G401 (cell line): Measurements from ENCODE around the gene PDP2. TPM values are rescaled to one million over a fixed set of nuclear protein-coding genes. Genes with fewer than 3 reads are reported as not detected.
"Not testable (repeated sequence)": the region's sequence is repeated elsewhere in the genome, so short reads cannot be mapped to it uniquely, and the experiment has no call there.

Experiments used
- DNase-seq: peaks from one replicate; pipeline ENCODE4 v3.0.0-alpha.2; 2015; ENCODE audit warnings: low spot score
- in situ Hi-C: cut with HindIII; loops from 2 replicates; pipeline ENCODE4 v1.10.0; 2016; ENCODE audit warnings: low sequenced_read_pairs, mixed read lengths
- total RNA-seq: library from RNA; depleted of rRNA; stranded (reverse); fragments of >200 nt; shearing (Covaris generic); gene quantifications from 2 replicates; pipeline ENCODE4 v1.2.3, GENCODE V29; 2014

The PDP2 gene
- total RNA-seq, 1 experiment from 2014 or later: 13.8 TPM

DNA sequence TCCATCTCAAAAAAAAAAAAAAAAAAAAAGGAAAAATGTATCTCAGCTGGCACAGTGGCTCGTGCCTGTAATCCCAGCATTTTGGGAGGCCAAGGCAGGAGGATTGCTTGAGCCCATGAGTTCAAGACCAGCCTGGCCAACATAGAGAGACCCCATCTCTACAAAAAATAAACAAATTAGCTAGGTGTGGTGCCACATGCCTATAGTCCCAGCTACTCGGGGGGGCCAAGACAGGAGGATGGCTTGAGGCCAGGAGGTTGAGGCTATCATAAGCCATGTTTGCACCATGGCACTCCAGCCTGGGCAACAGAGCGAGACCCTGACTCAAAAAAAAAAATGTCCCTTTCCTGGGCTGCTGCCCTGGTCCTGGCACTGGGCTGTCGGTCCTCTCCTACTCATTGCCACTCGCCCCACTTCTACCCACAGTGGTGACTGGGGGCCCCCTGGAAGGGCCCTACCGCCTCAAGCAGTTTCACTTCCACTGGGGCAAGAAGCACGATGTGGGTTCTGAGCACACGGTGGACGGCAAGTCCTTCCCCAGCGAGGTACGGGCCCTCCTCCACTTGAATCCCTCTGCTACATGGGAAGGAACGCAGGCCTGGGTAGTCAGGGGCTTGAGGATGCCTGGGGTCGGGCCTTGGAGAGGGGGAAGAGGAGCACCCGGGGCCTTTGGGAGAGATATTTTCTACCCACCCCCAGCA is 30.1 kb upstream of the PDP2 start:
- no peak for DNase-seq
- in situ Hi-C loops: no loop called here

DNA sequence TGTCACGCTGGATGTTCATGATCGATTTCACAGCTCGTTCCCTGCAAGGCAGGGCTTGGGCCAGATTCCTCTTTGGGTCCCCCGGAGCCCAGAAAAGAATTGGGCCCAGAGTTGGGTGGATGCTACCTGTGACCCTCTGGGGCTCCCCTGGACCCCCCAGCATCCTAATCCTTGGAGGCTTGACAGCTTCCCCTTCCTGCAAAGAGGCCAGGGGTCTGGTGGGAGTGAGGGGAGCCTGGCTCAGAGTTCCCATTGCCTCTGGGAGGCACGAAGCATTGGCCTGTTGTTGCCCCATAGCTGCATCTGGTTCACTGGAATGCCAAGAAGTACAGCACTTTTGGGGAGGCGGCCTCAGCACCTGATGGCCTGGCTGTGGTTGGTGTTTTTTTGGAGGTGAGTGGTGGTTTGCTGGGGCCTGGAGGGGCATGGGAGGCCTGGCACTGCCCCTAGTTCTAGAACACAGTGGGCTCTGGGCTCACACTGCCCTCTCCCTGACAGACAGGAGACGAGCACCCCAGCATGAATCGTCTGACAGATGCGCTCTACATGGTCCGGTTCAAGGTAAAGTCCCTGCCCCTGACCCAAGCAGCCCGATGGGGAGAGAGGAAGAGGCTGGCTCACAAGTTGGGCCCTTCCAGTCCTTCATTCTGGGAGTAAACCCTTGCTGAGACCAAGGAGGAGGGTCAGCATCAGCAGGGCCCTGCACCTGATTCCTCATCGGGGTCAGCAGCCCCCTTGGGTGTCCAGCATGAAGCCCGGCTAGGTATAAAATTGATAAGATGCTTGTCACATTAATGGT is 28.9 kb upstream of the PDP2 start:
- DNase-seq: no peak
- in situ Hi-C loops: no loop called here

DNA sequence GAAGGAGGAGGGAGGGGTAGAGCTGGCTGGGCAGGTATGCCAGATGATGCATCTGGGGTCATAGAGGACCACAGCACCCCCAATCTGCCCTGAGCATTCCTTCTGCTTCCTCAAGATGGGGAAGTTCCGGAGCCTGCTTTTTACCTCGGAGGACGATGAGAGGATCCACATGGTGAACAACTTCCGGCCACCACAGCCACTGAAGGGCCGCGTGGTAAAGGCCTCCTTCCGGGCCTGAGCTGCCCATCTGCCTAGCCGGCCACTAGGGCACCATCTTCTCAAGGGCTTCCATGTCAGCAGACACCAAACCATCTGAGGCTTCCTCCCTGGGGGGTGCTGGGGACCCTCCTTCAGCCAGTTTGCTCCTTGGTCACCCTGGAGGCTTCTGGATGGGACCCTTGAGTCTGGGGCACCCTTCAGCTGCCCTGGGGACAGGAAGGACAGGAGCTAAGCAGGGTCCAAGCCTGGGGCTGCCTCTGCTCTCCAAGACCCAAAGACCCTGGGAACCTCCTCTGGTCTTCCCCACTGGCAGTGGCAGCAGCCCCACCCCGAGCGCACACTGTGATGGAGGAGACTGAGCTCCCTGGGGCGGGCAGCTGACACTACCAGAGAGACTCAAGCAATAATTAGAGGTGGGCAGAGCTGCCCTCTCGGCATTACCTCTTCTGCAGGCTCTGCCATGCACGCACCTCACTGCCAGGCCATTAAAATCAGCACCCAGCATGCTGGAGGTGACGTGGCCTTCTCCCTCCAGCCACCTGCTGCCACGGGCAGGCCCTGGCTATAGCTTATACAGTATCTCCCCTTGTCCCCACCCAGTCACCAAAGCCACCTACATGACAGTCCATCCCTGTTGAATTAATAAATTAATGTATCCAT is 26.8 kb upstream of the PDP2 start:
- in situ Hi-C loops: no loop called here
- no peak for DNase-seq

DNA sequence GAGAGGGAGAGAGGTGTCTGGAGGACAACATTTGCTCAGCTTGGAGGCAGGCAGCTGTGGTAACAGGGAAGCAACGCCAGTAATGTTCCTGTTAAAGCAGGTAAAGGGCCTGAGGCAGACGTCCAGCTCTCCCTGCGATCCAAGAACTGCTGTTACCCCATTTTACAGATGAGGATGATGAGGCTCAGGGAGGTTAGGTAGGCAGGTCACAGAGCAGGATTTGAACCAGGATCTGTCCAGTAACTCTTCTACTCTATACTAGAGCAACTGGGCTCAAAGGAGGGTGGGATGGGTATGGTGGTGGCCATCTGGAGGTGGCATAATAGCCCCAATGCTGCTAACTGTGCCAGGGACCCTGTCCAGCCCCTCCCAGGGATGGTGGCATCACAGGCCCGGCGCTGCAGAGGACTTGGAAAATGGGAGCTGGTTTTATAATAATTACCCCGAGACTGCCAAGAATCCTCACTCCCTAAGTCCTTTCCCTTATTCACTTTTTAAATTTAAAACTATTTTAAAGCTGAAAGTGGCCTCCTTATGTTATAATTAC is 24.1 kb upstream of the PDP2 start:
- in situ Hi-C loops: no loop called here
- no peak for DNase-seq

DNA sequence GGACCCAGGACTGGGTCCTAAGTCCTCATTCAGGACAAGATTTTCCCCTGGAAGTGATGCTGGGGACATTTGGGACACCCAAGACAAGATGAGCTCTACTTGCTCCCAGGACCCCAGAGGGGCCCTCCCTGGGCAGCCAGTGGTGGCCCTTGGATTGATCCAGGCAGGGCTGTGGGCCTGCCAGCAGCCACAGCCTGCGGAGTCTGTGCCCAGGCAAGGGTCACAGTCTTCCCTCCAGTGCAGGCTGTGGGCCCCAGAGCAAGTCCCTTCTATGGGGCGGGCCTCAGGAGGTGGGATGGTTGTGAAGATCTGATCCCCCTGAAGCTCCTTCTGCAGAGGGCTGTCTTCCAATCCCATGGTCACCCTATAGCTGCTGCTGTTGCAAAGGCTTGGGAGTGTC is 23.5 kb upstream of the PDP2 start:
- in situ Hi-C loops: no loop called here
- DNase-seq: no peak

DNA sequence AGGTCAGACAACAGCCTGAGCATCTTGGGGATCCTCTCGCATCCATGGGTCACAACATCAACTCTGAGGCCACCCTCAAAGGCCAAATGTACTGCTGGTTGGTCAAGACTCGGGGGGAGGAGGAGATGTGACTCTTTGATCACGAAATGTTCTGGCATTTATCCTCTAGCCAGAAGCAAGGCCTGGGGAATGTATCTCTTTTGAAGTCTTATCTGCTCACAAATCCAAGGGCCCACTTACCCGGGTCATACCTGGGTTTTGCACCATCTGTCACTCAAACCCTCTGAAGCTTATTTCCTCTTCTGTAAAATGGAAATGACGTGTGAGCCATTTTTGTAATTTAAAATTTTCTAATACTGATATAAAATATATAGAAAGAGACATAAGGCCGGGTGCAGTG is 22.9 kb upstream of the PDP2 start:
- in situ Hi-C loops: no loop called here
- DNase-seq: no peak

DNA sequence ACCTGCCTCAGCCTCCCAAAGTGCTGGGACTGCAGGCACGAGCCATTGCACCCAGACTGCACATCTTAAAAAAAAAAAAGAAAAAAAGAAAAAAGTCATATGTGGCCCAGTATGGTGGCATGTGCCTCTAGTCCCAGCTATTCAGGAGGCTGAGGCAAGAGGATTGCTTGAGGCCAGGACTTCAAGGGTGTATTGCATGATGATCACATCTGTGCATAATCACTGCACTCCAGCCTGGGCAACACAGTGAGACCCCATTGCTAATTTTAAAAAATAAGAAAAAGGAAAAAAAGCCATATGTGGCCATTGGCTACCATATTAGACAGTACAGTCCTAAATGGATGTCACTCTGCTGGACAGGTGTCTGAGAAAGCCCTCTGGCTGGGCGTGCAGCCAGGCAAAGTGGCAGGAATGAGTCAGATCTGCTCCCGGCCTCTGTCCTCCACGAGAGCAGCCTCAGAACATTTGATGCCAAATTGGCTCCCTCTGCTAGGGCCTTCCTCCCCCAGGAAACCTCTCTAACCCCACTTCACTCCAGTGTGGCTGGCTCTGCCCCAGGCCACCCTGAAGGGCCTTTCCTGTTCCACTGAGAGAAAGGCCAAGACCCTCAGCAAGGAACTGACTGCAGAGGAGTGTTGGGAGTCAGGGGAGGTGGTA is 21.4 kb upstream of the PDP2 start:
- in situ Hi-C loops: no loop called here
- DNase-seq: peak; percentile 32

DNA sequence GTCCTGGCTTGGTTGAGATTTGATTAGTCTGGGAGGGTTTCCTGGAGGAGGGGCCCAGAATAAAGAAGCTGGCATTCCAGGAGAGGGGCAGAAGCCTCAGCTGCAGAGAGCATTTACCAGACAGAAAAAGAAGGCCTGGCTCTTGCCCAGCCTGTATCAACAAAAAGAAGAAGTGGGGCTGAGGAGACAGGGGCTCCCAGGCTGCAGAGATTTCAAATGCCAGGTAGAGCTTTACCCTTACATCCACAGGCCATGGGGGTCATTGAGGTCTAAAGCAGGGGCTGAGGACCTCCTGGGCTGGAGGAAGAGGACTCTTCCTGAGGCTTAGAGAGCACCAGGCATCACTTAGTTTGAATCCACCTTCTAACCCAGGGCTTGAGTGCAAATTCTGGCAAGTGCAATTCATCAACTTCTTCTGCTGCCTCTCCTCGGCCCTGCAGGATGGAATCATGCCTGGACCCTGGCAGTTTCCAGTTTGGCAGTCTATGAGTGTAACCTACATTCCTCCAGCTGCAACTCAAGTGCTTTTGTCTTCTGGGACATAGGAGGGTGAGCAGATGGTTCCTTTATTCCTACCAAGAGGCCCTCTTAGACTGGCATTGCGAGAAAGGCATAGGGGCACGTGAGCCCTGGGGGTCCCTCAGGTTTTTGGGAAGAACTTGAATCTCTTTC is 20.8 kb upstream of the PDP2 start:
- in situ Hi-C loops: no loop called here
- no peak for DNase-seq

DNA sequence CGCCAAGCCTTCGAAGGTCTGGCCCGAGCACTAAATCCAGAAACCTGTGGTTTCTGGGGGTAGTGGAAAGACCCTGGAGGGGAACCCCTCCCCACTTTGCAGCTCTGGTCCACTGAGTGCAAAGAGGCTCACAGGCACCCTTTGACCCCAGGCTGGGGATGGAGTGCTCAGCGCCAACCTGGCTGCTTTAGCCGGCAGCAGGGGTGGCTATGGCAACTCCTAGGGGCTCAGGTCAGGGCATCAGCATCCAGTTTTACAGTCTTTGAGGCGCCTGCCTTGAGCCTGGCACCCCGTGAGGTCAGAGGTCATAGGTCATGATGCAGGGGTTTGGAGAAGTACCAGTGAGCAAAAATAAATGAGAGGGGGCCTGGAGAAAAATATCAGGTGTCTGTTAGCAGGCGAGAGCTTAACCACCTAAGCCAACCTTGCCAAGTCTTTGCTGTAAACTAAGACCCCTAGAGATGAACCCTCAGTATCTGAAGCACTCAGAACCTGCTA is 18.2 kb upstream of the PDP2 start:
- DNase-seq: no peak
- in situ Hi-C loops: no loop called here

DNA sequence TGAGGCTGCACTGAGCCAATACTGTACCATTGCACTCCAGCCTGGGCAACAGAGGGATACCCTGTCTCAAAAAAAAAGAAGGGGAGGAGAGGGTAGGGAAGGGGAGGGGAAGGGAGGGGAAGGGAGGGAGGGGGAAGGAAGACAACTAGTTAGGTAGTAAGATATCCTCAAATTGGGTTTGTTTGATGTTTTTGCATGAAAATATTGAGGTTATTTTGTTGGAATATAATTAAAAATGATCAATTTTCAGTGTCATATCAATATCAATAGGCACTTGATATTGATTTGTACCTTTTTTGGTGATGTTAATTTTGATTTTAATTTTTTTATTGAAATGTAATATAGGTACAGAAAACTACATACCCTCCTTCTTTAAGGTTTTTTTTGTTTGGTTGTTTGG is 16.6 kb upstream of the PDP2 start:
- no peak for DNase-seq
- in situ Hi-C loops: no loop called here

DNA sequence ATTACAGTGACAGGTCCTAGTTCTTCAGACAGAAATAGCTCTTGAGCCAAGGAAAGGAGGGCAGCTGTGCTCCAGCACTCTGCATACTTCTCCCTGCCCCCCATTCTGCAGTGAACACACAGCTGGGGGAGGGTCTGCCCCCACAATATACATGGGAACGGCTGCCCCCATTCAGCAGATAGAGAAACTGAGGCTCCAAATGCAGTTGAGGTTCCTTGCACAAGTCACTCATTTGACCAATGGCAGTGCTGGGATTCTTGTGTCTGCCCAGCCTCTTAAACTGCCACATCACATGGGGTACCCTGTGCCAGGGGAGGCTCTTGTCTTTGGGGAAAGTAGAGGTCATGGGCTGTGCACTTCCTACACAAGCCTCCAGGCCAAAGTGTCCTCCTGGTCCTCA is 10.9 kb upstream of the PDP2 start:
- DNase-seq: no peak
- in situ Hi-C loops: no loop called here

DNA sequence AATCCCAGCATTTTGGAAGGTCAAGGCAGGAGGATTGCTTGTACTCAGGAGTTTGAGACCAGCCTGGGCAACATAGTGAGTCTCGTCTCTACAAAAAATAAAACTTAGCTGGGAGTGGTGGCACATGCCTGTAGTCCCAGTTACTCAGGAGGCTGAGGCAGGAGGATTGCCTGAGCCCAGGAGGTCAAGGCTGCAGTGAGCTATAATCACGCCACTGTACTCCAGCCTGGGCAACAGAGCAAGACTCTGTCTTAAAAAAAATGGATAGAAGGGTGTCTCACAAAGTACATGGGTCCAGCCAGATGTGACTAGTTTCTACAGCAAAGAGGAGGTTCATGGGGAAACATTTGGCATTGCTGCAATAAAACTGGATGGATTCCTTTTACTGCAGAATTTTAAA is 9.0 kb upstream of the PDP2 start:
- in situ Hi-C loops, DNase-seq: not testable (repeated sequence)

DNA sequence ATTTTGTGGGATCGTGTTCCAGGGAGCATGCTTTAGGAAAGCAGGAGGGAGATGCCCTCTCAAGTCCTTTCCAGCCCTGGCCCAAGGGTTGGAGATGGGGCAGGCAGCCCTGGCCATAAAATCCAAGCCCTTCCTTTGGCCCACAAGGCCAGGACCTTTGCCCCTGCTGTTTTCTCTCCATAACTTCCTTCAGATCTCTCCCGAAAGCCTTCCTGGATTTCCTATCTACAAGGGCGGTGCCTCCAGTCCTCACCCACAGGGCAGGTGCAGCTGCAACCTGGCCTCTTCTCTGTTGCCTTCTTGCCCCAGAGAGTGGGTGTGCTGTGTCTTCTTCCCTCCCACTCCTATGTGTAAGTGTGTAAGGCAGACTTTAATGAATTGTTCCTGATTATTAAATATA is 8.5 kb upstream of the PDP2 start:
- in situ Hi-C loops: no loop called here
- DNase-seq: no peak

DNA sequence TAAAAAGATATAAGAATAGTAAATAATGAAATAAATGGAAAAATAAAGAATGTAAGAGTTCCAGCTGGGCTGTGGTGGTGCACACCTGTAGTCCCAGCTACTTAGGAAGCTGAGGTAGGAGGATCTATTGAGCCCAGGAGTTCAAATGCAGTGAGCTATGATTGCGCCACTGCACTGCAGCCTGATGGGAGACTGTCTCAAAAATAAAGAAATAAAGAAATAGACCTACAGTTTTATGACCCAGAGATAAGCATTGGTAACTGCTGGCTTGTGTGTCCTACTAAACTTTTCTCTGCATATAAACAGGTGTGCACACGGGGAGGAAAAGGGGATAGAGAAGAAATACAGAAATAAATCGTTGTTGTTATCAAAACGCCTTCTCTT is 7.8 kb upstream of the PDP2 start:
- in situ Hi-C loops: no loop called here
- DNase-seq: peak; percentile 28

DNA sequence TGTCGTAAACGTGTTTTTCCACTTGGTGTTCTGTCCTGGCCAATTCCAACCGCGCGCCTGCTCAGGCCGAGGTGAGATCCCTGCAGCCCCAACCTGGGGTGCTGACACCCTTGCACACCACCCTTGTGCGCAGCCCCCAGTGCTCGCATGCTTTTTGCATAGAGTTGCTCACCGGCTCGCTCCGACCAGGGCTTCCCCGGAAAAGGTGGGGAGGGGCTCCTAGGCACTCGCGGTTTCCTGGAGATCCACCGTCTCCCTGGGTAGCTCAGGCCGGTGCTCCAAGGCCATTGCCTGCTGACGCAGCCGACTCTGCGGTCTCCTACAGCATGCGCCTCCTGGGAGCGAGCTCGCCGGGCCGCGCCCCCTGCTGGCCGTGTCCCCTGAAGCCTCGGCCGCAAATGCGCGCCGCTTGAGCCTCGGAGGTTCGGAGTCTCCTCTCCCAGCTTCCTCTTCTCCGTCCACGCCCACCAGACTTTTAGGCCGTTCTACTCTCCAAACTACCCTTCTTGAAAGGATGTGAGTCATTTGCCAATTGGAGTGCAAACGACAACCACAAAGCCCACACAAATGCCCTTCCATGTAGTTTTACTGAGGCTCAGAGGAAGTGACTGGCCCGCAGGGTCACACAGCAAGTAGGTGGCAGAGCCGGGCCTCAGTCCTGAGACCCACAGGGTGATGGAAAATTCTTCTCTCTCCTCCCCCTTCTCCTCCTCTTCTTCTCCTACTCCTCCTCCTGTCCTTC is 7.2 kb upstream of the PDP2 start:
- in situ Hi-C loops: no loop called here
- DNase-seq: peak; percentile 85

DNA sequence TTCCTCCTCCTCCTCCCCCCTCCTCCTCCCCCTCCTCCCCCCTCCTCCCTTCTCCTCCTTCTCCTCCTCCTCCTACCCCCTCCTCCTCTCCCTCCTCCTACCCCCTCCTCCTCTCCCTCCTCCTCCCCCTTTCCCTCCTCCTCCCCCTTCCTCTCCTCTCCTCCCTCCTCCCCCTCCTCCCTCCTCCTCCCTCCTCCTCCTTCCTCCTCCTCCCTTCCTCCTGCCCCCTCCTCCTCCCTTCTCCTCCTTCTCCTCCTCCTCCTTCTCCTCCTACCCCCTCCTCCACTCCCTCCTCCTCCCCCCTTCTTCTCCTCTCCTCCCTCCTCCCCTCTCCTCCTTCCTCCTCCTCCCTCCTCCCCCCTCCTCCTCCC is 6.6 kb upstream of the PDP2 start:
- in situ Hi-C loops: no loop called here
- DNase-seq: no peak

DNA sequence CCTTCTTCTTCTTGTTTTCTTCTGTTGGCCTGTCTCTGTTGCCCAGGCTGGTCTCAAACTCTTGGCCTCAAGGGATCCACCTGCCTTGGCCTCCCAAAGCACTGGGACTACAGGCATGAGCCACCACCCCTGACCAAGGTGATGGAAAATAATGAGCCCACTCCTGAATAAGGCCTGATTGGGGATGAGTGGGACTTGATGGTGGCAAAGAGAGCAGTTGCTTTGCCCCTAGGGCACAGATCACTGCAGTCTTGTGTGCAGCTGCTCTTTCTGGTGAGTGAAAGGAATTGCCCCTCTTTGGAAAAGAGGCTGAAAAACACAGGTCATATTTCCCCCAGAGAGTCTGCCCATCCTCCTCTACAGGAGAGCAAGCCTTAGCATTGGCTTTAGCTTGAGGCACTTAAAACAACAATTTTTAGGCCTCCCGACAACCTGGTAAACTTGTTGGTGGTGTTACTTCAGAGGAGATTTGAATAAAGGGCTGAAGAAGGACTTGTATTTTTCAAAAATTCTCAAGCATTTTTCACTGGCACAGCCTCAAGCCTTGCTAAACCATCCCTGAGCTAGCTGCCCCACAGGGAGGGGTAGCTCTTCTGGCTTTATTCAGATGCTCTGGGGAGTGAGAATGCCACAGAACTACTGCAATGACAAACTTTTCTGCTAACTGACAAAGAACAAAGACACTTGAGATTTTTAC is 6.1 kb upstream of the PDP2 start:
- in situ Hi-C loops: no loop called here
- DNase-seq: no peak
